HEK293 (cell line): ENCODE results near the gene RRAGC.

Experiments used
- CTCF ChIA-PET: fragments of 350-600 bp; formaldehyde crosslinking; extraction: SDS; loops from one replicate; lab custom pipeline; 2021; ENCODE audit warnings: antibody characterized with exemption; lab: Yijun Ruan, JAX
- POLR2A ChIA-PET: fragments of 300-600 bp; formaldehyde crosslinking; extraction: SDS; loops from one replicate; lab custom pipeline; 2020; ENCODE audit warnings: antibody characterized with exemption, inconsistent platforms; lab: Yijun Ruan, JAX
- H3K27ac ChIP-seq: fragments of 200-500 bp; sonication (Bioruptor generic); 2 replicates; pipeline ENCODE4 v1.5.1; 2014; ENCODE audit warnings: low read depth, low read length, control low read depth, inconsistent platforms; ENCODE audit errors: extremely low read depth
- H3K36me3 ChIP-seq, 2 experiments: fragments of 200-500 bp in 1 of 2; sonication (Bioruptor generic) in 1 of 2; 1 replicate in 1 of 2; 2 replicates in 1 of 2; pipeline ENCODE4 v1.5.1; 2014 to 2017; ENCODE audit warnings: inconsistent platforms in 2 of 2, low read length in 2 of 2; ENCODE audit not compliant: control insufficient read depth in 2 of 2, insufficient read depth in 1 of 2
- H3K4me1 ChIP-seq: fragments of 200-500 bp; sonication (Bioruptor generic); 2 replicates; pipeline ENCODE4 v1.5.1; 2014; ENCODE audit warnings: mild to moderate bottlenecking, low read length, inconsistent platforms; ENCODE audit not compliant: control insufficient read depth, insufficient read depth
- H3K4me3 ChIP-seq: 2 replicates; pipeline ENCODE4 v1.5.1; 2011; ENCODE audit warnings: low read depth, mild to moderate bottlenecking, control low read depth, low read length, moderate library complexity
- H3K9me3 ChIP-seq: fragments of 200-500 bp; sonication (Bioruptor generic); 2 replicates; pipeline ENCODE4 v1.5.1; 2014; ENCODE audit warnings: low read depth, low read length, inconsistent platforms; ENCODE audit not compliant: control insufficient read depth, insufficient read depth
- GLI2 ChIP-seq: fragments of 450-650 bp; formaldehyde crosslinking; IDR thresholded peaks from 2 replicates; pipeline ENCODE4; 2017; ENCODE audit warnings: missing biosample characterization, missing genetic modification characterization, low read depth, borderline replicate concordance
- HOXA7 ChIP-seq: sonication (generic); formaldehyde crosslinking; IDR thresholded peaks from 2 replicates; pipeline ENCODE4 v1.8.1; 2022; ENCODE audit warnings: missing genetic modification reagents, borderline replicate concordance
- HOXC10 ChIP-seq: sonication (generic); formaldehyde crosslinking; IDR thresholded peaks from 2 replicates; pipeline ENCODE4 v1.8.1; 2023; ENCODE audit warnings: mild to moderate bottlenecking, missing genetic modification reagents
- IKZF3 ChIP-seq: fragments of 450-650 bp; IDR thresholded peaks from 2 replicates; pipeline ENCODE4 v1.5.0; 2018; ENCODE audit warnings: missing biosample characterization, mild to moderate bottlenecking, missing genetic modification characterization, moderate library complexity
- REPIN1 ChIP-seq: fragments of 450-650 bp; formaldehyde crosslinking; IDR thresholded peaks from 2 replicates; pipeline ENCODE4 v1.5.1; 2017; ENCODE audit warnings: missing biosample characterization, missing genetic modification characterization, low read depth
- SP7 ChIP-seq: fragments of 450-650 bp; formaldehyde crosslinking; IDR thresholded peaks from 2 replicates; pipeline ENCODE4 v1.5.1; 2016; ENCODE audit warnings: missing biosample characterization, missing genetic modification characterization
- TCF7L2 ChIP-seq: IDR thresholded peaks from 2 replicates; pipeline ENCODE4 v1.6.1; 2011; ENCODE audit warnings: low read depth, mild to moderate bottlenecking, inconsistent platforms, low read length, moderate library complexity, borderline replicate concordance
- YY1 ChIP-seq: fragments of 450-650 bp; formaldehyde crosslinking; IDR thresholded peaks from 2 replicates; pipeline ENCODE4 v1.5.1; 2018; ENCODE audit warnings: missing biosample characterization, missing genetic modification characterization
- ZBTB48 ChIP-seq: fragments of 450-650 bp; formaldehyde crosslinking; IDR thresholded peaks from 2 replicates; pipeline ENCODE4 v1.5.1; 2016; ENCODE audit warnings: missing biosample characterization, missing genetic modification characterization
- ZFP37 ChIP-seq: fragments of 450-650 bp; formaldehyde crosslinking; IDR thresholded peaks from 2 replicates; pipeline ENCODE4 v1.5.1; 2016; ENCODE audit warnings: missing biosample characterization, missing genetic modification characterization
- ZFP41 ChIP-seq: fragments of 450-650 bp; formaldehyde crosslinking; IDR thresholded peaks from 2 replicates; pipeline ENCODE4 v1.5.1; 2016; ENCODE audit warnings: missing biosample characterization, missing genetic modification characterization, borderline replicate concordance
- ZIC2 ChIP-seq: fragments of 450-650 bp; formaldehyde crosslinking; IDR thresholded peaks from 2 replicates; pipeline ENCODE4 v1.5.1; 2016; ENCODE audit warnings: missing biosample characterization, missing genetic modification characterization
- ZNF112 ChIP-seq: fragments of 450-650 bp; formaldehyde crosslinking; IDR thresholded peaks from 2 replicates; pipeline ENCODE4 v1.5.0; 2017; ENCODE audit warnings: missing biosample characterization, missing genetic modification characterization
- ZNF132 ChIP-seq: fragments of 450-650 bp; formaldehyde crosslinking; IDR thresholded peaks from 2 replicates; pipeline ENCODE4 v1.5.1; 2017; ENCODE audit warnings: missing biosample characterization, missing genetic modification characterization, borderline replicate concordance
- ZNF140 ChIP-seq: fragments of 450-650 bp; formaldehyde crosslinking; IDR thresholded peaks from 2 replicates; pipeline ENCODE4 v1.5.1; 2016; ENCODE audit warnings: missing biosample characterization, missing genetic modification characterization
- ZNF174 ChIP-seq: fragments of 450-650 bp; formaldehyde crosslinking; IDR thresholded peaks from 2 replicates; pipeline ENCODE4 v1.5.0; 2017; ENCODE audit warnings: missing biosample characterization, mild to moderate bottlenecking, missing genetic modification characterization
- ZNF2 ChIP-seq: fragments of 450-650 bp; formaldehyde crosslinking; IDR thresholded peaks from 2 replicates; pipeline ENCODE4 v1.5.1; 2016; ENCODE audit warnings: missing biosample characterization, missing genetic modification characterization
- ZNF248 ChIP-seq: fragments of 450-650 bp; formaldehyde crosslinking; IDR thresholded peaks from 2 replicates; pipeline ENCODE4 v1.5.1; 2017; ENCODE audit warnings: missing biosample characterization, missing genetic modification characterization
- ZNF302 ChIP-seq: fragments of 450-650 bp; formaldehyde crosslinking; IDR thresholded peaks from 2 replicates; pipeline ENCODE4 v1.5.1; 2016; ENCODE audit warnings: missing biosample characterization, missing genetic modification characterization, low read depth
- ZNF404 ChIP-seq: fragments of 450-650 bp; formaldehyde crosslinking; IDR thresholded peaks from 2 replicates; pipeline ENCODE4 v1.5.1; 2017; ENCODE audit warnings: missing biosample characterization, missing genetic modification characterization
- ZNF416 ChIP-seq: fragments of 450-650 bp; formaldehyde crosslinking; IDR thresholded peaks from 2 replicates; pipeline ENCODE4 v1.5.1; 2016; ENCODE audit warnings: missing biosample characterization, missing genetic modification characterization
- ZNF433 ChIP-seq: fragments of 450-650 bp; formaldehyde crosslinking; IDR thresholded peaks from 2 replicates; pipeline ENCODE4 v1.5.1; 2016; ENCODE audit warnings: missing biosample characterization, missing genetic modification characterization, low read depth
- ZNF555 ChIP-seq: fragments of 450-650 bp; formaldehyde crosslinking; conservative IDR thresholded peaks from 2 replicates; pipeline ENCODE4 v1.5.1; 2017; ENCODE audit warnings: missing biosample characterization, mild to moderate bottlenecking, missing genetic modification characterization, inconsistent platforms
- ZNF660 ChIP-seq: fragments of 450-650 bp; IDR thresholded peaks from 2 replicates; pipeline ENCODE4 v1.5.1; 2018; ENCODE audit warnings: missing biosample characterization, mild to moderate bottlenecking, missing genetic modification characterization
- ZNF785 ChIP-seq: fragments of 450-650 bp; formaldehyde crosslinking; IDR thresholded peaks from 2 replicates; pipeline ENCODE4 v1.5.1; 2016; ENCODE audit warnings: missing biosample characterization, missing genetic modification characterization
- ZSCAN30 ChIP-seq: fragments of 450-650 bp; IDR thresholded peaks from 2 replicates; pipeline ENCODE4 v1.5.1; 2018; ENCODE audit warnings: missing biosample characterization, mild to moderate bottlenecking, missing genetic modification characterization, moderate library complexity
- TF ChIP-seq, protein P1 (sequence below): fragments of 450-650 bp; formaldehyde crosslinking; optimal IDR thresholded peaks from 2 replicates; pipeline ENCODE3; 2016; ENCODE audit warnings: missing biosample characterization, mild to moderate bottlenecking, missing genetic modification characterization
- TF ChIP-seq, protein P2 (sequence below): fragments of 450-650 bp; formaldehyde crosslinking; IDR thresholded peaks from 2 replicates; pipeline ENCODE4 v1.5.1; 2016; ENCODE audit warnings: missing biosample characterization, missing genetic modification characterization

Gene RRAGC

GRCh38 chr1:38805036-38805435, 54.5 kb downstream of the RRAGC start:
- H3K4me3 ChIP-seq, result no peak overlapping the region

GRCh38 chr1:38804062-38804886, 55.3 kb downstream of the RRAGC start:
- Histone ChIP-seq H3K4me1 (no peaks in the 10 kb centered on the region), H3K9me3 (no peaks in the 10 kb centered on the region), H3K27ac (peak overlapping the region; percentile 44; the same call in 1 of the 2 replicates), H3K4me3 (peak overlapping the region; percentile 26), H3K36me3 (no peaks in the 10 kb centered on the region)
- CTCF ChIA-PET, result interaction anchor here (0.6 kb wide), 1 partner anchor 642 kb away, joined by 3 read pairs; no protein-coding TSS in a partner anchor
- TF ChIP-seq ZNF174 (tag by site-specific recombination) (no peak), ZNF302 (tag by site-specific recombination) (no peak), ZNF785 (tag by site-specific recombination) (no peak), ZNF433 (tag by site-specific recombination) (no peak), ZSCAN30 (tag by site-specific recombination) (peak; percentile 89), TCF7L2 (0 out of 2 replicates have a peak, but pooled peaks have one; percentile 3), ZNF404 (tag by site-specific recombination) (no peak), HOXC10 (CRISPR knock-in tag) (0 out of 2 replicates have a peak, but pooled peaks have one; percentile 54), YY1 (peak; percentile 55; the same call in 1 of the 2 replicates), ZNF248 (tag by site-specific recombination) (no peak), IKZF3 (0 out of 2 replicates have a peak, but pooled peaks have one; percentile 14), ZNF112 (tag by site-specific recombination) (no peak), ZFP37 (tag by site-specific recombination) (no peak), ZIC2 (tag by site-specific recombination) (0 out of 2 replicates have a peak, but pooled peaks have one; percentile 13)
- TF ChIP-seq, protein P1, sequence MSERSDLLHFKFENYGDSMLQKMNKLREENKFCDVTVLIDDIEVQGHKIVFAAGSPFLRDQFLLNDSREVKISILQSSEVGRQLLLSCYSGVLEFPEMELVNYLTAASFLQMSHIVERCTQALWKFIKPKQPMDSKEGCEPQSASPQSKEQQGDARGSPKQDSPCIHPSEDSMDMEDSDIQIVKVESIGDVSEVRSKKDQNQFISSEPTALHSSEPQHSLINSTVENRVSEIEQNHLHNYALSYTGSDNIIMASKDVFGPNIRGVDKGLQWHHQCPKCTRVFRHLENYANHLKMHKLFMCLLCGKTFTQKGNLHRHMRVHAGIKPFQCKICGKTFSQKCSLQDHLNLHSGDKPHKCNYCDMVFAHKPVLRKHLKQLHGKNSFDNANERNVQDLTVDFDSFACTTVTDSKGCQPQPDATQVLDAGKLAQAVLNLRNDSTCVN, result peak; percentile 65
- POLR2A ChIA-PET, result no interaction called here

More at GRCh38 chr1:38805036-38805435, 54.5 kb downstream of the RRAGC start:
- CTCF ChIA-PET, result interaction anchor here (0.6 kb wide), 1 partner anchor 643 kb away, joined by 3 read pairs; no protein-coding TSS in a partner anchor
- Histone ChIP-seq H3K36me3 (no peaks in the 10 kb centered on the region), H3K4me1 (no peaks in the 10 kb centered on the region), H3K9me3 (no peaks in the 10 kb centered on the region), H3K27ac (no peak overlapping the region)
- POLR2A ChIA-PET, result no interaction called here
- TF ChIP-seq ZNF132 (tag by site-specific recombination) (no peak), ZNF416 (tag by site-specific recombination) (no peak), REPIN1 (tag by site-specific recombination) (no peak), ZNF2 (tag by site-specific recombination) (no peak), GLI2 (no peak), HOXA7 (CRISPR knock-in tag) (no peak), ZFP41 (tag by site-specific recombination) (no peak), ZNF660 (no peak), ZNF140 (no peak), ZBTB48 (tag by site-specific recombination) (no peak), SP7 (tag by site-specific recombination) (no peak), ZNF555 (tag by site-specific recombination) (no peak)
- TF ChIP-seq, protein P2, sequence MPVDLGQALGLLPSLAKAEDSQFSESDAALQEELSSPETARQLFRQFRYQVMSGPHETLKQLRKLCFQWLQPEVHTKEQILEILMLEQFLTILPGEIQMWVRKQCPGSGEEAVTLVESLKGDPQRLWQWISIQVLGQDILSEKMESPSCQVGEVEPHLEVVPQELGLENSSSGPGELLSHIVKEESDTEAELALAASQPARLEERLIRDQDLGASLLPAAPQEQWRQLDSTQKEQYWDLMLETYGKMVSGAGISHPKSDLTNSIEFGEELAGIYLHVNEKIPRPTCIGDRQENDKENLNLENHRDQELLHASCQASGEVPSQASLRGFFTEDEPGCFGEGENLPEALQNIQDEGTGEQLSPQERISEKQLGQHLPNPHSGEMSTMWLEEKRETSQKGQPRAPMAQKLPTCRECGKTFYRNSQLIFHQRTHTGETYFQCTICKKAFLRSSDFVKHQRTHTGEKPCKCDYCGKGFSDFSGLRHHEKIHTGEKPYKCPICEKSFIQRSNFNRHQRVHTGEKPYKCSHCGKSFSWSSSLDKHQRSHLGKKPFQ (tag by site-specific recombination), result no peak
